ENCODE measurements around the gene KRTAP5-3.

Gene KRTAP5-3, protein sequence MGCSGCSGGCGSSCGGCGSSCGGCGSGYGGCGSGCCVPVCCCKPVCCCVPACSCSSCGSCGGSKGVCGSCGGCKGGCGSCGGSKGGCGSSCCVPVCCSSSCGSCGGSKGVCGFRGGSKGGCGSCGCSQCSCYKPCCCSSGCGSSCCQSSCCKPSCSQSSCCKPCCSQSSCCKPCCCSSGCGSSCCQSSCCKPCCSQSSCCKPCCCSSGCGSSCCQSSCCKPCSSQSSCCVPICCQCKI

DNA sequence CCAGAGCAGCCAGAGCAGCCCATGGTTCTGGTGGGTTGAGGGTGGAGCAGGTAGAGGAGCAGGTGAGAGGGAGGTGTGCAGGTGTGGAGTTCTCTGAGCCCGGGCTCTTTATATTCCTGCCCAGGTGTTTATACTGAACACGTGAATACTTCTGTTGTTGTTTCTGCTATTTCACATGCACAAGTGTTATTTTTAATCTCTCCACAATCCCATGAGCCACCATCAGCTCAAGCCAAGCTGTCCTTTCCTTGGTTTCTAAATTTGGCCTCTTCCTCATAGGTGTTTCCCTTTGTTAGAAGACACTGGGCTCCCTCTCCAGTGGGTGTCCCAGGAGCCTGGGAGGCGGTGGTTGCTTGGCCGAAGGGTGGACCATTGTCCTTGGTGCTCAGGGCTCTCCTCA, at the start of gene KRTAP5-3:
TSS of gene KRTAP5-3 (minus strand) at position 101 of the 400 bp plus-strand sequence. CDS start at position 23, 78 bp downstream.
- DNase-seq (ENCODE audit: low read depth): no peak
- TF ChIP-seq, protein P1, sequence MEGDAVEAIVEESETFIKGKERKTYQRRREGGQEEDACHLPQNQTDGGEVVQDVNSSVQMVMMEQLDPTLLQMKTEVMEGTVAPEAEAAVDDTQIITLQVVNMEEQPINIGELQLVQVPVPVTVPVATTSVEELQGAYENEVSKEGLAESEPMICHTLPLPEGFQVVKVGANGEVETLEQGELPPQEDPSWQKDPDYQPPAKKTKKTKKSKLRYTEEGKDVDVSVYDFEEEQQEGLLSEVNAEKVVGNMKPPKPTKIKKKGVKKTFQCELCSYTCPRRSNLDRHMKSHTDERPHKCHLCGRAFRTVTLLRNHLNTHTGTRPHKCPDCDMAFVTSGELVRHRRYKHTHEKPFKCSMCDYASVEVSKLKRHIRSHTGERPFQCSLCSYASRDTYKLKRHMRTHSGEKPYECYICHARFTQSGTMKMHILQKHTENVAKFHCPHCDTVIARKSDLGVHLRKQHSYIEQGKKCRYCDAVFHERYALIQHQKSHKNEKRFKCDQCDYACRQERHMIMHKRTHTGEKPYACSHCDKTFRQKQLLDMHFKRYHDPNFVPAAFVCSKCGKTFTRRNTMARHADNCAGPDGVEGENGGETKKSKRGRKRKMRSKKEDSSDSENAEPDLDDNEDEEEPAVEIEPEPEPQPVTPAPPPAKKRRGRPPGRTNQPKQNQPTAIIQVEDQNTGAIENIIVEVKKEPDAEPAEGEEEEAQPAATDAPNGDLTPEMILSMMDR (IDR thresholded peaks at IDR 0.05; ENCODE audit: control insufficient read depth, extremely low read depth, insufficient read depth): no peak
- H3K4me3 ChIP-seq (ENCODE audit: low read depth, low read length): no peak within 1 kb of the TSS

DNA sequence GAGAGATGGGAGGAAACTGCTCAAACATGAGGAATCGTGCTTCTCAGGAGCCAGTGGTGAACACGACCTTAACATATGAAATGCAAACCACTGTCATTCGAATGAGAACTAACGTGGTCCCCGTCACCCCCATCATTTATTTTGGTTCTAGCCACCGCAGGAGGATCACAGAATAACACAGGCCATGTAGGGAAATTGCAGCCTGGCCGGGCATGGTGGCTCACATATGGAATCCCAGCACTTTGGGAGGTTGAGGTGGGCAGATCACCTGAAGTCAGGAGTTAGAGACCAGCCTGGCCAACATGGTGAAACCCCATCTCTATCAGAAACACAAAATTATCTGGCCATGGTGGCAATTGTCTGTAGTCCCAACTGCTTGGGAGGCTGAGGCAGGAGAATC, 48.4 kb upstream of the KRTAP5-3 start:
- TF ChIP-seq, protein P1 (IDR thresholded peaks at IDR 0.05; ENCODE audit: control insufficient read depth, extremely low read depth, insufficient read depth): no peak
- DNase-seq (ENCODE audit: low read depth): no peak

DNA sequence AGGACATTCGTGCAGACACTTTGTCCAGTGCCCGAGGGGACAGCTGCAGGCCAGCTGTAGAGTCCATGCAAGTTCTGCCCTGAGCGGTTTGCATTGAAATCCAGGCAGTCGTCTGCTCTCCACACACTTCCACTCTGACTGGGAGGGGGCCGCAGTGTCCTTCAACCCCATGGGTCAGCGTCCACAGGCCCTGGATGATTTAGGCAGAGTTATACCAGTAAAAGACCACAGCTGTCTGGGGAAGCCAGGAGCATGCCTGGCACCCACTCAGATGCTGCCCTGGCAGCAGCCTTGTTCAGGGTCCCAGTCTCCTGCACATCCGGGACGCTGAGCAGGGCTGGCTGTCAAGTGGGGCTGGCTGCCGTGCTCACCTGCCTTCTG, 47.8 kb upstream of the KRTAP5-3 start:
- TF ChIP-seq, protein P1 (IDR thresholded peaks at IDR 0.05; ENCODE audit: control insufficient read depth, extremely low read depth, insufficient read depth): no peak
- no peak for DNase-seq (ENCODE audit: low read depth)
- H3K4me3 ChIP-seq (ENCODE audit: low read depth, low read length): no peak overlapping the region

More for the DNA sequence above, 48.4 kb upstream of the KRTAP5-3 start:
- no peak overlapping the region for H3K4me3 ChIP-seq (ENCODE audit: low read depth, low read length)

DNA sequence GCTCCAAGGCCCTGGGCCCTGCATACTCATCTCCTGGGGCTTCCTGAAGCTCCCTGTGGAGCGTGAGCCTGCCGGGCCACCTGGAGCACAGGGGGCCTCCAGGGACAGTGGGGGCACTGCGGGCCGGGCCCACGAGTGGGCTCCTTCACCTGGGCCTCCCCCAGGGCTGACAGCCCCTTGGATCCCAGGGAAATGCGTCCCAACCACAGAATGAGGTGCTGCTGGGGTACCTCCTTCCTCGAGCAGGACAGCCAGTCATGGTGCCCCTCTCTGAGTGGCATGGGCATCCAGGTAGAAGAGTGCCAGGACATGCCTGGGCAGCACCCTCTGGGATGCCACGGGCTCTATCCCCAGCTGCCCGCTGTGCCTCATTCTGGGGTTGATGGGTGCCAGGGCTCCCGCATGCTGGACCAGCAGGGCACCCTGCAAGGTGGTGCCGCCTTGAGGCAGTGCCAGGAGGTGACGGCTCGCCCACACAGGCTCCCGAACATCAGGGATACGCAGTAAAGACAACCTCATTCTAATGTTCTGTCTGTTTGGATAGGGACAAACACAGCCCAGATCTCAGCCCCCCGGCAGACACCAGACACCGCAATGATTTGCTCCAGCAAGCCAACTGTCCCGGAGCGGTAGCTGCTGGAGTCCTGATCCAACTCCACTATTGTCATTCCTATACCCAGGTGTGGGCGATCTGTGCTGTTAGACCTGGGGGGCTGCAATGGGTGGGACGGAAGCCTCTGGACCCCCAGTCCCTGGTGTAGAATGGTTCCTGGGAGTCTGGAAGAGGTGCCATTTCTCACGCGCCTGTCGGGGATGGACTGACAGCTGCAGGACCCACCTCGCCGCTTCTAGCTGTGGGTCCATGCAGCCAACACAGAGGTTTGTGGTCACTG, 47.2 kb upstream of the KRTAP5-3 start:
- TF ChIP-seq, protein P1 (IDR thresholded peaks at IDR 0.05; ENCODE audit: control insufficient read depth, extremely low read depth, insufficient read depth): no peak
- no peak for DNase-seq (ENCODE audit: low read depth)
- no peak overlapping the region for H3K4me3 ChIP-seq (ENCODE audit: low read depth, low read length)

DNA sequence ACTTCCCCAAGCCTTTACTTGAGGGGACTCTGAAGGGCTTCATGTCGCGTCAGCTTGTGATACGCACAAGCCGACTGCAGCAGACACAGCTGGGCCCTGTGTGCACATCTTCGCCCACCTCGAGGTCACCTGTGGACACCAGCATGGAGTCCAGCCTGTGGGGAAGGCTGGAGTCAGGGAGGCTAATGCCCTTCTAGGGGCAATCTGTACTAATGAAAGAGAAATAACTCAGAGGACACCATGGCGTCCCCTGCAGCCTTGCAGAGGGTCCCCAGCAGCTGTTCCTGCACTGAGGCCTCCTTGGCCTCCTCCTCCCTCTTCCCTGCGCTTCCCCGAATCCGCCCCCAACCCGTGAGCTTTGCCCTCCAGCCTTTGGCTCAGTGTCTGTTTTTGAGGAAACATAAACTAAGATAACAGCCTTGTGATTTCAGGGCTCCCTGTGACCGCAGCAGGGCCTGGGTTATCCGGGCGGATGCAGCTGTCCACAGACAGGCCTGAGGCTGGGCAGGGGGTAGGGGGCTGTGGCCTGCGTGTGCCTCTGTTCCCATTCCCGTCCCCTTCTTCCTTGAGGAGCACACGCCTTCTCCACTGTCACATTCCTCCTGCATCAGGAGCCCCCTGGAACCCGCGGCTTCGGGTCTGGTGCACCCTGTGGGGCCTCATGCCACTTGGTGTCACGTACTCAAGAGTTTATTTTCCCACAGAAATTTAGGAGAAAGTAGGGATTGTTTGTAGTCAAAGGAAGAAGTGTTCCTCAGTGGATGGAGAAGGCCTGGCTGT, 46.3 kb upstream of the KRTAP5-3 start:
- DNase-seq (ENCODE audit: low read depth): no peak
- no peak overlapping the region for H3K4me3 ChIP-seq (ENCODE audit: low read depth, low read length)
- TF ChIP-seq, protein P1 (IDR thresholded peaks at IDR 0.05; ENCODE audit: control insufficient read depth, extremely low read depth, insufficient read depth): no peak

DNA sequence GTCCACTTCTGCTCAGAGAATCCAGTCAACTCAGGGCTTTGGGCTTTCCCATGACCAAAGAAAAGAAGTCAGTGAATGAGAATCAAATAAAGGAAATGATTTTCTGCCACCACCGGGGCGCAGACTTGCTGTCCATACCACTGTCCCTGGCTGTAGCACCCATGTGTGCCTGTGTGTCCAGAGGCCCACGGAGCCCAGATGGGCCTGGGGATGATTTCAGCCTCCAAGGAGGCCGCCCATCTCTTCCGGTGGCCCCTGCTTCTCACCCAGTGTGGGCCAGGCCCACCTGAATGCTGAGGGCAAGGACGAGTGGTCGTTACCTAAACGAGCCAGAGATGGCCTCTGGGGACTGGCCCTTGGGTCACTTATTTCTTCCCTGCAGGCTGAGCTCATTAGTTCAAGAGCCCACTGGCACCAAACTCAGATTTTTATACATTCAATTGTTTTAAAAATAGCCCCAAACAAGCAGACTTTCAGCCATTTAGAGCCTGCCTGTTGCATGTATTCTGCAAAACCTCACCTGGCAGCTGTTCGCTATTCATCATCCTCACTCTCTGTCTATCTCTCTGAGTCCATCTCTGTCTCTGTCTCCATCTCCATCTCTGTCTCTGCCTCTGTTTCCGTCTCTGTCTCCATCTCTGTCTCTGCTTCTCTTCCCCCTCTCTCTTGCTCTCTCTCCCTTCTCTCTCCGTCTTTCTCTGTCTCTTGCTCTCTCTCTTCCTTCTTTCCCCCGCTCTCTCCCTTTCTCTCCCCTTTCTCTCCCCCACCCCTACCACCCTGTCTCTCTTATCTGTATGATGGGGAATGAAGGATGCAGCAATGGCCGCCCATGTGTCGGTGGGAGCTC, 45.5 kb upstream of the KRTAP5-3 start:
- no peak for DNase-seq (ENCODE audit: low read depth)
- TF ChIP-seq, protein P1 (IDR thresholded peaks at IDR 0.05; ENCODE audit: control insufficient read depth, extremely low read depth, insufficient read depth): no peak
- H3K4me3 ChIP-seq (ENCODE audit: low read depth, low read length): no peak overlapping the region

Measured in LNCaP clone FGC (cell line).